Endothelial cell of hepatic sinusoid (primary cell): Measurements from ENCODE around the gene DNAH17.

Source experiments
- in situ Hi-C: cut with HindIII; loops from 2 replicates; pipeline ENCODE4 v1.10.0; 2017; ENCODE audit warnings: low sequenced_read_pairs

Gene DNAH17

DNA sequence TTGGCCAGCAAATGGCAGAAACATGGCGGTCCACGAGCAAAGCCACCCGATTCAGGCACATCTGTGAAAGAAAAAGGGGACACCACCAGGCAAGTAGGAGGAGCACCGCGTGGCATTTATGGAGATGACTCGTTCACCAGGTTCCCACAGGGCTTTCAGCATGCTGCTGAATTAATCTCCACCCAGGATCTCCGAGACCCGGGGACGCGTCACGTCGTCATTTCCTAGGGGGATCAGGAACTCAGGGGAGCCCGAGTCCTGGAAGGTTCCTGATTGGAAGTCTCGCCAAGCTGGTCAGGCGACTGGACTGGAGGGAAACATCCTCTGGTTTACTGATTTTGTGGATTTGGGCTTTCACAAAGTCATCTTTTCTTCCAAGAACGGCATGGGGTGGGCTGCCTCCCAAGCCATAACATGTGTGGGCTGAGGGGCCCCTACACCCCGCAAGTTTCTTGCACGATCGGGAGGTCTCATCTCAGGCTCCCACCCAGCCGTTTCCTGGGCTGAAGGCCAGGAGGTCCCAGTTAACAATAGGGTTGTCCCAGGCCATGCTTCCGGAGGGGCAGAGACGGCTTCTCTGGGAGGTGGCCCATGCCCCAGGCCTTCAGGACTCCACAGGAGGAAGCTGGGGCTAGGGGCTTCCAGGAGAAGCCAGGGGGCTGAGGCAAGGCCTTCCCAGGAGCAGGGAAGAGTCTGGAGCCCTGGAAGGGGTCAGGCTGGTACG, 645 bp downstream of the DNAH17 start:
- in situ Hi-C loops: no loop called here

DNA sequence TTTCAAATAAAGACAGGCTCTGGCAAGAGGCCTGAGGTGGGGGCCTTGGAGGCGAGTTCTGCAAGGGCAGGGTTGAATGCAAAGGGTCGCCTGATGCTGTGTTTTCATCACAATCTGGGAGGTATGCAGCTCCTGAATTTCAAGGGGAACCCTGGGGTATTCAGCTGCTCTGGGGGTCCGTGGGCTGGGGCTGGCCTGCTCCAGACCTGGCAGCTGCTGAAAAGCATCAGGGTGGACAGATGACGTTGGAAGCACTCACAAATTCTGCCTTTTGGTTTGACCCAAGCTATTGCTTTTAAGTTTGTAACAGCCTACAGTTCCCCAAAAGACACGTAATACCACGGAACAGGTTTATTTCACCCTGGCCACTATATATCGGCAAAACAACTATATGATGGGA, 1.3 kb downstream of the DNAH17 start:
- in situ Hi-C loops: no loop called here

DNA sequence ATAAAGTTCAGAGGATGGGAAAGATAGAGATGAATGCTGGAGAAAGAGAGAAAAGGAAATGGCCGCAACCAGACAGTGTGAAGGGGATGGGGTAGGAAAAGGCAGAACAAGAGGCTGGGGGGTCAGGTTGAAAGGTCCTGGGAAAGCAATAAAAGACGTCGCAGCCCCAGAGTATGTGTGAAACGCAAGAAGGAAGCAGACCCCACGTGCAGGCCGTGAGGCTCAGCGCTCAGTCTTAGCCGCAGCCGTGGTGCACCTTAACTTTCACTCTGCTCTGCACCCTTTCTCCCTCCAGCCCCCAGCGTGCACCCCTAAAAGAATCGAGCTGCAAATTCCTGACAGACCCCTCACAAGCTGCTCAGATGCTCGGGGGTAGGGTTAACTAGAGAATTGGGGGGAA, 1.9 kb downstream of the DNAH17 start:
- in situ Hi-C loops: no loop called here

DNA sequence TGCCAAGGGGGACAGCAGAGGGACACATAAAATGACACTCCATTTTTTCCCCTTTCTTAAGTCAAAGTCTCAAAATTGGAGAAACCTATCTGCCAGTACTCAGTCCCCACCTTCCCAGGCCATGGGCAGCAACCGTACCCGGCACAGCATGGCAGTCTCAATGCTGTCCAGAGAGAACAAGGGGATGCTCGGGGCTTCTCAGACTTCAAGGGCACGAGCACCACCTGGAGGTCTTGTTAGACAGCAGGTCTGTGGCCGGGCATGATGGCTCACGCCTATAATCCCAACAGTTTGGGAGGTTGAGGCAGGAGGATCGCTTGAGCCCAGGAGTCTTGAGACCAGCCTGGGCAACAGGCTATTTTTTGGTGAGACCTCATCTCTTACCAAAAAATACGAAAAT, 3.2 kb downstream of the DNAH17 start:
- in situ Hi-C loops: no loop called here

DNA sequence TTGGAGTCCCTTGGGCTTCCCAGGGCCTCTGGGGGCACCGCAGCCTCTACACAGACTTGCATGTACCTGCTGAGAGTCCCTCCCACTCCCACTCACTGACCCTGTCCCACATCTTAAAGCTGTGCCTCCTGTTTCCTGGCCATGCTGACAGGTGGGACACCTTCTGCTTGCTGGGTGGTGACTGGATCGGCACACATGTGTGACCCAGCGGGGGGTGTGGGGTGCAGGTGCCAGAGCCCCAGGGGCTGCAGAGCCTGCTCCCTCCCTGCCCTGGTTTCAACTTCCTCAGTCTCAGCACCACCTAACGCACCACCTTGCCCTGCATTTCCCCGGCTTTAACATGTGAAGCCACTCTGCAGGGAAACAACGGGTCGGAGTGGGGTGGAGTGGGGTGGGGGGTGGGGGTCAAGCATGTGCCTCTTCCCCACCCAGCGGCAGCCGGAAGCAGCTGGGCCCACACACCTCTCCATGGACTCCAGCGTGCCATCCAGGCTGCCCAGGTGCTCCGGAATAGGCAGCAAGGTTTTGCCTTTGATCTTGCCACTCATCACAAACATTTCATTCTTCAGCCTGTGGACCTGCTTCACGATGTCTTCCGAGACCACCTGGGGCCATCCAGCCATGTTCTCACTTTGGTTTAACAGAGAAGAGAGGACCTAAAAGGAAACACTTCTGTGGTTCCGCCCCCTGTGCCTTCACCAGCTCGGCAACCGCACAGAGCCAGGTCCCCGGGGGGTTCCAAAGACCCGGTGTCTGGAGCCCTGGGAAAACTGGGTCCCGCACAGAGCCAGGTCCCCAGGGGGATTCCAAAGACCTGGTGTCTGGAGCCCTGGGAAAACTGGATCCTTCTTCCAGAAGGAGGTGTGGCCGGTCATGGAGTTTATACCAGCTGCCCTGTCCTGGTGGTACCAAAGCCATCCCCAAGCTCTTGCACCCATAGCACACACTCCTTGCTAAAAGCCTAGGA, 4.7 kb downstream of the DNAH17 start:
- in situ Hi-C loops: no loop called here

DNA sequence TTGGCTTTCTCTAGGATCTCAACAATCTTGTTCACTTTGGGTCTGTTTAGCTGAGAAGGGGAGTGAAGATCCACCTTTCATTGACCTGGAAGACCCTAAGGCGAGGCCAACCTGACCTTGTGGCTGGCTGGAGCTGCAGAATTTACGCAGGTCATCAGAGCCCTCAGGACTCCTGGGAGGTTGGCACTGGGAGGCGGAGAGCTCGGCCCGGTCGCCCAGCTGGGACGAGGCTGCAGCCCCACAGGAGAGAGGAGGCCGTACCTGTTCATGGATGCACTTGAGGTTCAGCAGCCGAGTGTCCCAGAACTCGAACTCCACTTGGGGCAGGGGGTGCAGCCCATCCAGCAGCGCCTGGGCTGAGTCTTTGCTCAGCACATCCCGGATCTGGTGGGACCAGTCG, 5.9 kb downstream of the DNAH17 start:
- in situ Hi-C loops: no loop called here

DNA sequence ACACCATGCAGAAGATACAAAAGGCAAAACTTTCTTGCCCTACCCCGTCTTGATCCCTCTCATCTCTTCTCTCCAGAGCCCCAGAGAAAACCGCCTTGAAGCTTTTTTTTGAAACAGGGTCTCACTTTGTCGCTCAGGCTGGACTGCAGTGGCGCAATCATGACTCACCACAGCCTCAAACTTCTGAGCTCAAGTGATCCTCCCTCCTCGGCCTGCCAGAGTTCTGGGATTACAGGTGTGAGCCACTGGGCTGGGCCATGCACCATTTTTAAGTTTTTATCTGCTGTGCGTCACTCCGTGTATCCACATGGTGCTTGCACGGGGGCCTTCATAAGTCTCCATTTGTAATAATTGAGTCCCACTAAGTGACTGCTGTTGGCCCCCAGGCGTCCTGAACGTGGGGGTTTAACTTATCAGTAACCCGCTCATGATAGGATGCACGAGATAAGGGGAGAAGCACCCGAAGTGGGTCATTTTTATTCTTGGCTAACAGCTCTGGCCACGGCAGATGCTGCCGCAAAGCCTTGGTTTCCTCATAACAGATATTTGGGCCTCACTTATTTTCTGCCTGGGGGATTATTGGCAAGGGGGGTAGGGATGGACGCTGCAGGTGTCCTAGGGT, 8.6 kb downstream of the DNAH17 start:
- in situ Hi-C loops: loop anchor here (5.0 kb wide), 1 partner anchor 64 kb away; no protein-coding TSS in a partner anchor

DNA sequence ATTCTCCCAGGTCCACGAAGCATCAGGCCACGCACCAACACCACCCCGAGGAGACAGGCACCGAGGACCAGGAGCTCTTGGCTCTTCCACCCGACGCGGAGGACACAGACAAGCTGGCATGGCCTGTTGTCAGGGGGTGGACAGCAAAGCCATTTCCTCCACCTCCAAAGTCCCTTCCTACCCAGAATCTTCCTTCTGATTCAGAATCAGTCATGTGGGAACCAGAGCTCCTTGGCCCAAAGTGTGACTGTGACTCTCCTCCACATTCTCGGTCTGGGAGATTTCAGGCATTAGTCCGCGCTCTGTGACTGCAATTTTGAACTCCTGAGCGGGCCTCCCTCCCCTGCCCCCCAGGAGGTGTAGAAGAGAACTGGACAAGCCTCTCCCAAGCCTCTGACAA, 9.2 kb downstream of the DNAH17 start:
- in situ Hi-C loops: loop anchor here (5.0 kb wide), 1 partner anchor 64 kb away; no protein-coding TSS in a partner anchor

DNA sequence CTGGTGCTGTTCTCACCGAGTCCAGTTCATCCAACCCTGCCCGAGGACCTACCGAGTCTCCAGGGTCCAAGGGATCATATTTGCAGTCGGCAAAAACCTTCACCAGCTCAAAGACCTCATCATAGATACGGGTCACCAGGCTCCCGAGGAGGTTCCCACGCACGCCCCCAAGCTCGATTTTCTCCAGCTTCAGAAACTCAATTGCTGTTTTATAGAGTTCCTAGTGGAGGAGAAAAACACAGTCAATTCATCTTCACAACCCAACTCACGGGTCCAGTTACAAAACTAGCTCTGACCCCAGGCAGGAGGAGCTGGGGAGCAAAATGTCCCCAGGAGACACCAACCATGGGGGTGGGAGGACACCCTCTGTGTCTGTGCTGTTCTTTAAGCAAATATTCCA, 10.2 kb downstream of the DNAH17 start:
- in situ Hi-C loops: loop anchor here (5.0 kb wide), 1 partner anchor 65 kb away; no protein-coding TSS in a partner anchor

DNA sequence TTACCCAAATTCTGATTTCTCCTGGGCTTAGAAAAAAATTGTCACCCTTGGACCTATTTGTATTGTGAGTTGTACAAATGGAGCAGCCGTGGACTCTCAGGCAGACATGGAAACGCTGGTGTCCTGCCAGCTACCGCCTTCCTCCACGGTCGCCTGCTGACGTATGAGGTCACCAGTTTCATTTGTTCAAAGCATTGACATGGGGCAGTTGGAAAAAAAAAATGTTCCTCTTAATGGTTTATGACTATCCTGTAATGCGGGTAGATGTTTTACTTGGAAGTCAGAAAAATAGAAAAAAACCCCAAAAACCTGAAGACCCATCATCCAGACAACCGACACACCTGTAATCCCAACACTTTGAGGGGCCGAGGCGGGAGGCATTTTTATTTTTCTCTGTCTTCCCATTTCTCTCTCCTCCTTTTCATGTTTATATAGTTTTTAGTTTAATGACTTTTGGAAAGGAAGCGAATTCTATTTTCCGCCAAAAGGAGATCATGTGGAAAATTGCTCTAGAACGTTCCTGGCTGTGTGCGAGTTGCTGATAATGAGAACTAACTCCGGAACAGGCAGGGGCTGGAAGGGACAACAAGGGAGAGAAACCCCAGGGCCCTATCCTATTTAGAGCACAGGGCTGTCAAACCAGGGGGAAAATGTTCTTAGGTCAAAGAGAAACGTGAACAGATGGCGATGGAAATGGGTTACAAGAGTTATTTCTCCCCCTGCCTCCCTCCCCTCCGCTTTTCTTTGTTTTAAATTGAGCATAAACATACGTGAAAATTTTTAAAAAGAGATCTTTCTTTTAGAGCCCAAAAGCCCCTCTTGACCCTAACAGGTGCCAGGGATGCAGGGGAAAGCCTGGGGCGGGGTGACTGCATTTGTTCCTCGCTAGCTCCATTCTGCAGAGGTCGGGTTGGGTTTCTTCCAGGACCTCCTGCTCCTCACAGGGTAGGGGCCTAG, 13.7 kb downstream of the DNAH17 start:
- in situ Hi-C loops: loop anchor here (5.0 kb wide), 1 partner anchor 39 kb away; no protein-coding TSS in a partner anchor

DNA sequence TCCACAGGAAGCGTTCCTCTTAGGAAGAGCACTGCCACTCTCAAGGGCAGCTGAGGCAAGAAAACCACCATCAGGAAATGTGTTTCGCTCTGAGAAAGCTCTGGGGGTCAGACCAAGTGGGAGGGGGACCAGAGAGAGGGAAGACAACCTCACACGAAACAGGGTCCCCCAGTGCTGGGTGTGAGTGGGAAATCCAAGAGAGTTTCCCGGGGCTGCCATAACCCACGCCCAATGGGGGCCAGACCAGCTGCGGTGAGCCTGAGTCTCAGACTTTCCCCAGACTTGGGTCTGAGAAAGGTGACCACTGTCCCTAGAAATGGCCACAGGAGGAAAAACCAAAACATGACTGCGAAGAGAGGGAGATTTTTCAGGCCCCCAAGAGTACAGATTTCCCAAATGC, 14.5 kb downstream of the DNAH17 start:
- in situ Hi-C loops: loop anchor here (5.0 kb wide), 1 partner anchor 40 kb away; no protein-coding TSS in a partner anchor

DNA sequence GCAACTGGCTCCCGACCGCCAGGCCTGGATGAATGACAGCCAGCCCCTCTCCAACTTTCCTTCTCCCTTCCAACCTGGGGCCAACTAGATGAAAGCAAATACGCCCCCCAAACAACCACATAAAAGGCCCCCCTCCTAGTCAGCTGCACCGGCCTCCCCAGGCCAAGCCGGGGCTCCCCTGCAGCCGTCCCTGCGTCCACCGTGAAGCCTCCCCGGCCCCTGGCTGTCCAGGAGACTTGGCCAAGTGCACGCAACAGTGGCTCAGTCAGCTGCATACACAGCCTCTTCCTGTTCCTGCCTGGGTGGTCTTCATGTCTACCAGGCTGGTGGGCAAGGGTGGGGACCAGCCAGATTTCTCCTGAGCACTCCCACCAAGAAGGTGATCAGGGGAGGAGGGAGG, 16.0 kb downstream of the DNAH17 start:
- in situ Hi-C loops: loop anchor here (5.0 kb wide), 1 partner anchor 41 kb away; no protein-coding TSS in a partner anchor

DNA sequence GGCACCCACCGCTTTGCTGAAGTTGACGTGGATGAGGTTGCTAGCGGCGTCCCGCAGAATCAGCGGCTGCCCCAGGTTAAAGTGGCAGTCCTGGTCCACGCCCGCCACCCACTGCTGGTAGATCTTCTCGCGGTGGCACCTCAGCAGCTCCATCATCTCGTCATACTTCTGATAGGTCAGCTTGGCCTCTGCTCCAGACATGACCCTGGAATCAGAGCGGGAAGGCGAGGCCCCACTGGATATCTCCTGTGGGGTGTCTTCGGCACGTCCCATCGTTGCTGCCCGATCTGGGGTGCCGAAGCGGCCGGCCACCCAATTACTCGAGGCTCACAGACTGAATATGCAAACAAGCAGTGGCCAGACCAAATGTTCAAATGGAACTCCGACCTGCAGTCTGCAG, 16.5 kb downstream of the DNAH17 start:
- in situ Hi-C loops: loop anchor here (5.0 kb wide), 1 partner anchor 42 kb away; no protein-coding TSS in a partner anchor

DNA sequence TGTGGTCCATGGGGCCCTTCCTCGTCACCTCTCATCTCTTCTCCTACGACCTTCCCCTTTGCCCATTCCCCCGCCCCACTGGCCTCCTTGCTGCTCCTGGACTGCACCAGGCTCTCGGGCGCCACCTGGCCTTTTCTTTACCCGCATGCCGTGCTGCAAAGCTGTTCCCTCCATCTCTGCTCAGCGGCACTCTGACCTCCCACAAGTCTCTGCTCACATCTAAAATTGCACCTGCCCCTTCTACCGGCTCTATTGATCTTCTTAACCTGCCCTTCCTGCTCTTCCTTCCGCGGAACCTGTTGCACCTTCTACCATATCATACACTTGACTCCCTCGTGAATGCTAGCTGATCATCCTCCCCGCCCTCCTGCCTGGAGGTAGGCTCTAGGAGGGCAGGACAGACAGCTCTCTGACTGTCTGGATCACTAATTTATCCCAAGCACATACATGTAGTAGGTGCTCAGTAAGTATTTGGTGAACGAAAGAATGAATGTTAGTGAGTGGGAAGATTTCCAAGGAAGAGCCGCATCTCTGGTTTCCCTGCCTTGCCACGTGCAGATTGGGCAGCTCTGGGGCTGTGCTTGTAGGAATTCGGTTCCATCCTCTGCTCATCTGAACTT, 17.3 kb downstream of the DNAH17 start:
- in situ Hi-C loops: loop anchor here (5.0 kb wide), 1 partner anchor 42 kb away; no protein-coding TSS in a partner anchor

DNA sequence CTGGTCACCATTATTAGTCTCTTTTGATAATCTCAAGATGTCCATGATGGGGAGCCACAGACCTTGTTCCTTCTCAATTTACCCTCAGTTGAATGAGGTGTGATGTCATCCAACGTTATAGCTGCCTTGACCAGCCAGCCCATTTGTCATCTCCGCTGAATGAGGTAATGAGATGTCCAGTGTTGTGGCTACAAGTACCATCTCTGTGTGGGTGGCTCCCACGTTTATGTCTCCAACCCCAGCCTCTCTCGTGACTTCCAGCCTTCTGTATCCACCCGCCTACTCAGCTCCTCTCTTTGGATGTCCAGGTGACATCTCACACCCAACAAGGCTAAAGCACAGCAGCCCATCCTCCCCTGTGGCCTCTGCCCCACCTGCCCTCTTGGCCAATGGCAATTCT, 18.2 kb downstream of the DNAH17 start:
- in situ Hi-C loops: no loop called here

DNA sequence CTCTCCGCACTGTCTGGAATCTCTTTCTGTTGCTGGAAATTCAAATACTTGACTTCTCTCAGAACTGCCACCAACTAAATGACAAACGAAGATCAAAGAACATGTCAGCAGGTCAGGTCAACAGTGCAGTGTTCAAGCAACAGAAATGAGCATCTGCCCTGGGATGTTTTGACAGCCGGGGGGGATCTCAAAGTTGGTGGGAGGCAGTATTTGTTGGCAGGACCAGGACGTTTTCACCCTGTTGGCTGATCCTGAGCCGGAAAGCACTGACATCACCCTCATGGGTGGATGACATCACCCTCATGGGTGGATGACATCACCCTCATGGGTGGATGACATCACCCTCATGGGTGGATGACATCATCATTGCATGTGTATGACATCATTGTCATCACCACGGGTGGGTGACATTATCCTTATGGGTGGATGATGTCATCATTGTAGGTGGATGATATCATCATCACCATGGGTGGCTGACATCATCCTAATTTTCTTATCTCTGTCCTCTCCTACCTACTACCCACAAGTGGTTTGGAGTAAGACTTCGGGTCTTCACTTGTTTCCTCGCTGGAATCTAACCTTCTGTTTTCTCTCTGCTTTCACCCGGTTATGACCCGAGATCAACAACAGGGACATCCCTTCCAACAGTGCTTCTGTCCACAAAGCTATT, 18.9 kb downstream of the DNAH17 start:
- in situ Hi-C loops: no loop called here

DNA sequence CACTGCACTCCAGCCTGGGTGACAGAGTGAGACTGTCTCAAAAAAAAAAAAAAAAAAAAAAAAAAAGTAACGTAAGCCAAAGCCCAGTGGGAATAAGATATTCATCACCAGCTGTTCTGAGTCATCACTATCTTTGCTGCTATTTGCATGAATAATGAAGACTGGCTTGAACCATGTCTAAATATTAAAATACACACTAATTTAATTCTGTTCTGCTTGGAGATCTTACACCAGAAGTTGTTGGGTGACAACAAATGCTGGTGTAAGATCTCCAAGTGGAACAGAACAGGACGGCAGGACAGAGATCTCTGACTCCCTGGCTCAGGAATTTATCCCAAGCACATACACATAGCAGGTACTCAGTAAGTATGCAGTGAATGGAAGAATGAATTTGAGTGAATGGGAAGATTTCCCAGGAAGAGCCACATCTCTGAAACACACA, 19.6 kb downstream of the DNAH17 start:
- in situ Hi-C loops: no loop called here

DNA sequence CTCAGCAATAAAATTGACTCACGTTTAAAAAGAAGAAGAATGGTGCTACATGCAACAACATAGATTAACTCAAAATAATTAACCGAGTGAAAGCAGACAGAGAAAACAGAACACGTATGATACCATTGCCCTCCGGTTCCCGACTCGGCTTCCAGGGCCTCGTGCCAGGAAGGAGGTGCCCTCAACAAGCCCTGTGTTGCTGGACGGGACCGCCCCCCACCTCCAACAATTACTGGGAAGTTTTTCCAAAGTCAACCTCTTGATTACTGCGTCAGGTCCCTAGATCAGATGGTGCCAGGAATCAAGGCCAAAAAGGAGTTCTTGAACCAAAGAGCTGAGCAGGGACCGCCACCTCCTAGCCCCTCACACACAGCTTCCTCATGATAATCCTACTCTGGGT, 20.4 kb downstream of the DNAH17 start:
- in situ Hi-C loops: no loop called here
